HG02970 (cell line): ENCODE measurements around the gene OSBP2.

ENCODE experiments used
- ATAC-seq: cut with Tn5 transposase; IDR thresholded peaks from one replicate; pipeline ENCODE4 v1.9.1; 2021; ENCODE audit warnings: mild to moderate bottlenecking, moderate library complexity, moderate number of reproducible peaks; ENCODE audit not compliant: unreplicated experiment, low FRiP score

OSBP2 gene

GRCh38 chr22:30947816-30948454 lies 253.3 kb downstream of the OSBP2 start:
- no peak for ATAC-seq

- no peak for ATAC-seq
These were observed 254.3 kb downstream of the OSBP2 start for GRCh38 chr22:30948930-30949342.

- no peak for ATAC-seq
These were observed 255.4 kb downstream of the OSBP2 start for GRCh38 chr22:30949934-30950660.

DNA sequence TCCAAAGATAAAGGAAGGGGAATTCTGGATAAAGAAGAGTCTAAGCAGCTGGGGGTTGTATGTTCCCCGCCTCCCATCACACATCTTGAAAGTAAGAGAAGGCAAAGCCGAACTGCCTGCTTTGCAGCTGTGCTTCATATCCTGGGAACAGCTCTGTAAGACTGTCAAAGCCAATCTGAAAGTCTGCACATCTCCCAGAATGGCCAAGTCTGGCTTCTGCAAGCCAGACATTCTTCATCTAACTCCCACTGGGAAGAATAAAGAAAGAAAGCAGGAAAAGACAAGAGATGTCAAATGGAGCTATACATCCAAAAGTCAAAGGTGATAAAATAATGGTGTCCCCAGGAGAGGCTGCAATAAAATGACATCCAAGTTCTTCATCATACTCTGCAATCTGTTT lies 258.5 kb downstream of the OSBP2 start:
- ATAC-seq, result no peak

GRCh38 chr22:30955153-30955552 lies 260.5 kb downstream of the OSBP2 start:
- ATAC-seq, result no peak
